Amniotic epithelial cell (primary cell): ENCODE data around the gene ZDHHC3.

ENCODE experiments used
- DNase-seq: peaks from one replicate; pipeline ENCODE4 v3.0.0-alpha.2; 2010; ENCODE audit warnings: low read depth

ZDHHC3 gene

DNA sequence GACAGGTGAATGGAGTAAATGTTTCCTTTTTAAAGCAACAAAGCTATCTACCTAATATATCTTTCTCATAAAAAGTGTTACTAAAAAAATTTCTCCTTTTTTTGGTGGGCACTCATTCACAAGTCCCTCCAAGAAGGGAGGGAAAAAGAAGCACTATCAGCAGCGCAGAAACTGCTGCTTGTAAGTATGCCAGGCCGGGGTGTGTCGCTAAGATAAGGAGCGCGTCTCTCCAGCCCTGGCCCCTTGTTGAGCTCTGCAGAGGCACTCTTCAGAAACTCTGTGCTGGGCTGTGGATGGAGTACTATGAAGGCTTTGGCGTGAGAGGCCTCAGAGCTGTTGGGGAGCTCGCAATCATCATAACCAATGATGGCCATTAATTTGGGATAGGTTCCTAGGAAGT, 49.1 kb downstream of the ZDHHC3 start:
- no peak for DNase-seq

GRCh38 chr3:44926172-44926571, 49.8 kb downstream of the ZDHHC3 start:
- no peak for DNase-seq

DNA sequence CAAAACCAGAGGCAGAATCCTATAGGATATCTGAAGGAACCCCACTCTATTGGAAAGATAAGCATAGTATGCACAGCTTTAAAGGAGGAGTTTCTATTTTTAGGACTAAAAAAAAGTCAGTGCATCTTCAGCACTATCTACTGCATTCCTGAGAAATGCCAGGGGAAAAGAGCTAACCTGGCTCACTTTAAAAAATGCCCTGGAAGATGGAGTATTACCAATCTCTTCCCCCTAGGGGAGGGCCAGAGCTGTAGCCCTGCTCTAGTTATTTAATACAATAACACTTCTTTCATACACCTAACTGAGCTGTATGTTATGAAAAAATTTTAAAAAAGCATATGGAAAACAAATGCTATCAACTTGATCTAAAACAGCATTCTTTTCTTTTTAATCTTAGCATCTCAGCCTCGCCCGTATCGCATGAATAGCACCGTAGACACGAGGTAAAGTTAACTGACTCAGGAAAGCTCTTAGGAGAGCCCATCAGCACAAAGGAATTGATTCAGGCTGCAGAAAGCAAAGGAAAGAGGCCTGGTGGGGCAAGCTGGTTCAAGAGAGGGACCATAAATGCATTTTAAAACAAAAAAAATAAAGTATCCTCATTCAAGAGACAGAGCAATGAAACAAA, 51.4 kb downstream of the ZDHHC3 start:
- DNase-seq = no peak

- no peak for DNase-seq
Observed at GRCh38 chr3:44923632-44924456, 52.1 kb downstream of the ZDHHC3 start.

DNA sequence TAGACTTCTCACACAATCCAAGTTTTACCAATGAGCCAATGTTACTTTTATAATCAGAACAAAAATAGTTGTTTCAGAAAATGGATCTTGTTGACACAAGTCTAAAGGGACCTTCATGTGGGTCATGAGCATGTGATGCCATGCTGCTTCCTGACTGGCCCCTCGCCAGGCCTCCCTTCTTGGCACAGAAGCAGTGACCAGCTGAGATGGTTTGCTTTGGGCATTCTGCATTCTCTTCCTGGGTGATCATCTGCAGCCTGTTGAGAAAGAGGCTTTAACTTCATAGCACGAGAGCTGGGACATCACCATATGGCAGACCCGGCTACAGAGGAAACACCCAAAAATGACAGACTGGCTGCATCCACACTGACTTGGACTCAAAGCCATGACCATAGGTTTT, 55.9 kb downstream of the ZDHHC3 start:
- DNase-seq = no peak

DNA sequence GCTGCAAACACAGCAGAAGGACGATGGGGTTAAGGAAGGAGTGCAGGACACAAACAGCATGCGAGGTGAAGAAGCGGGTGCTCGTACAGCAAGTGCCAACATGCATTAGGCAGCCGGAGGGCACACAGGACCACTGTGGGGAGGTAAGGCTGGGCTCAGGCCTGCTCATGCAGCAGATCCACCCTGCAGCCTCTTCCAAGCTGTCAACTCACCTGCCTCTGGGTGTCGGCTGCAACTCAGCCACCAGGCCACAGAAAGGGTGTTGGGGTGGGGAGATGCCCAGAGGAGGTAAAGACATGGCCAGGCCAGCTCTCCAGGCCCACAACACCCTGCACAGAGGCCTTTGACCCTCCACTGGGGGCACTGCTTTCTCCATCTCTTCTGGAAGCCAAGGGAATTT, 57.4 kb downstream of the ZDHHC3 start:
- DNase-seq = no peak

DNA sequence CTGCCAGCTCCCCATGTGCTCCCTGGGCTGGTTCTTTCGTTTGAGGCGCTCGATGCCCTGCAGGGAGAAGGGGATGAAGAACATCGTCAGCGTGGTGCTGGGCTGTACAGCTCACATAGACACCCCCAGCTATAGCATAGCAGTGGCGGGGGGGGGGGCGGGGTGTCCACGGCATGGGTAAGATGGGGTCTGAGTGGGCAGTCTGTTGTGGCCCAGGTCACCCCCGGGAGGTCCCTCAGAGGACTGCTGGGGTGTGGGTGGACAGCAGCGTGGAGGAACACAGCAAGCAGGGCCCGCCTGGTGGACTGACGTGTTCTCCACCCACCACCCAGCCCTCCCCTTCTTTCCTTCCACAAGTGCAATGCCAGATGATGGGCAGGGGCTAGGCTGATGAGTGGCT, 57.9 kb downstream of the ZDHHC3 start:
- DNase-seq = no peak

- DNase-seq = peak; percentile 33
Observed at GRCh38 chr3:44915702-44916438, 60.1 kb downstream of the ZDHHC3 start.

DNA sequence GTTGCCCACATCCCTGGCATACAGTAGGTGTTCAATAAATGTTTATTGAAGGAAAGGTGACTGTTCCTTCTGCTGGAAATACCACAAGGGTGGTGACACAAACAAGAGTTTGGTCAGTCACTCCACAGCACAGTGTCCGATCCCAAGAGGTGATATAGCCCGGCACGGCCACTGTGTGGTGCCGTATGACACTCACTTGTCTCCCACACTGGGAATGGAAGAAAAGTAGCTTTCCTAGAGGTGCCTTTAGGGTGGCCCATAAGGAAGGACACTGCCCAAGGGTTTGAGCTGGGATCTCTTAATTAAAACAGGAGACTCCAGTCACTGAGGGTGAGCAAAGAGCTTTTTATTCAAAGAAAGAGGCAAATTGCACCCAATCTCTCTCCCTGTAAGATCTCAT, 61.0 kb downstream of the ZDHHC3 start:
- DNase-seq = no peak

DNA sequence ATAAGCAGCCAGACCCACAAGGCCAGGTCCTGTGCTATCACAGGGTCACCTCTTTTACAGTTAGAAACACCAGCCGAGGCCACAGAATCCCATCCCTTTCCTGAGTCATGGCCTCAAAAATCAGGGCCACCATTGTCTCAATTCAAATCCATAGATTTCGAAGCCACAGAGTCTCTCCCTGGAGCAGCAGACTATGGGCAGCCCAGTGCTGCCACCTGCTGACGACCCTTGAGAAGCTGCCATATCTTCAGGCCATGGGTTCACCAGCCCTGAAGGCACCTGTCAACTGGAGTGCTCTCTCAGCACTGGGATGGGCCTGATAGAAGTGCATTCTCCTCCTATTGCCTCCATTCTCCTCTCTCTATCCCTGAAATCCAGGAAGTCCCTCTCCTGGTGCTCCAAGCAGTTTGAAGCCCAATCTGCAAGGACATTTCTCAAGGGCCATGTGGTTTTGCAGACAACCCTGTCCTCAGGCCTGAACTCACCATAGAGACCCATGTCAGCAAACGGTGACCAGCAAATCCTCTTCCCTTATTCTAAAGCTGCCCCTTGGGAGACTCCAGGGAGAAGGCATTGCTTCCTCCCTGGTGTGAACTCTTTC, 62.0 kb downstream of the ZDHHC3 start:
- peak; percentile 65 for DNase-seq

GRCh38 chr3:44910693-44911092, 65.3 kb downstream of the ZDHHC3 start:
- no peak for DNase-seq

DNA sequence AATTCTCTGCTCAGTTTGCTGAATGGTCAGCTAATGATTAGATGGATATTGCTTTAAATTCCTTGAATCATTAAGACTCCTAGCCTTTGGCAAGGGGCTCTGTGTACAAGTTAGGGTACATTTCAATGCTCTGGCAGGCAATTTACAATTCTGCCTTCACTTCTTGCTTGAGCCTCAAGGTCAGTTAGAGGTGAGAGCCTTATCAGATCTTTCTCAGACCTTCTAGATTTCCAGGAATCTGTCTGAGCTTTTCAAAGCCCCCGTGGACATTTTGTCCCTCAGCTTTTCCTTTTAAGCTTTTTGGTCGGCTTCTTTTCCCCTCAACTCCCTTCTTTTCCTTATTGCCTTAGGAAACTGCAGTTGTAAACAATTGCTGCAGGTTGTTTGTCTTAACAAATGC, 66.9 kb downstream of the ZDHHC3 start:
- no peak for DNase-seq

- DNase-seq = no peak
Observed at GRCh38 chr3:44907612-44908011, 68.4 kb downstream of the ZDHHC3 start.

DNA sequence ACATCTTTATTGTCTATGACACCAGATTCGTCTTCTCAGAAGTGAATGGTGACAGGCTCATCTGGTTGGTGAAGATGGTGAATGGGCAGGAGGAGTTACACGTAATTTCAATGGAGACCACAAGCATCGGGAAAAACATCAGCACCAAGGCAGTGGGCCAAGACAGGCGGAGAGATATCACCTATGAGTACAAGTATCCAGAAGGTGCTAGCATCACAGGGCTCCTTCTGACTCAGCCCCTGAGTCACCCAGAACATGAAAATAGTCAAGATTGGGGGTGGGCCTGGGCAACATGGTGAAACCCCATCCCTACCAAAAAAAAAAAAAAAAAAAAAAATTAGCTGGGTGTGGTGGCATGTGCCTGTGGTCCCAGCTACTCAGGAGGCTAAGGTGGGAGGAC, 69.0 kb downstream of the ZDHHC3 start:
- peak; percentile 68 for DNase-seq

DNA sequence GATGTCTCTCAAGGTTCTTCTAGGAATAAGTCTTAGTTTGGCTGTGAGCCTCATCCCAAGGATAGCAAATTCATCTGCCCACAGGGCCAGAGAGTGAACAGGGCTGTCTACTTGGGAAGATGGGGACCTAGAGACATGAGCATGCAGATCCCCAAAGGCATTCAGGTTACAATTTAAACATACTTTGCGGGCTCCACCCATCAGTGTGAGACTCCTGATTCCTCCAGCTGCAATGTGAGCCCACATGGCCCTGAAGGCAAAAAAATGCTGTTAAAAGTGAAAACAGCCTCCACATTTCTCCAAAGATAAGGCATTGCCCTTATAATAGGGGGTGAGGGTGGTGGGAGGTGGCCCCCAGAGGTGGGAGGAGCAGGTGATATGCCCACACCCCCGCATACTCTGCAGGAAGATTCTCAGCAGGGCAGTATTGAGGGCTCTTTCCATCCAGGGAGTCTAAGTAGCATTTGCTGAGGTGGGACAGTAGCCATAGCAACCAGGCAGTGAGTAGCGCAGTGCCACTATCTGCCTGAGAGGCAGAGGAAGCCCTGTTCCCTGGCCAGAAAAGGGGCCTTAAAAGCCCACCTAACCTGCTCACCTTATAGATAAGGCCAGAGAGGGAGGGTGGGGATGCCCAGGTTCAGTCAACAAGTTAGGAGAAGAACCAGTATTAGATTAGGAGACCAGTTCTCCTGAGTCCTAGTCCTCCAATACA, 70.4 kb downstream of the ZDHHC3 start:
- DNase-seq = no peak

DNA sequence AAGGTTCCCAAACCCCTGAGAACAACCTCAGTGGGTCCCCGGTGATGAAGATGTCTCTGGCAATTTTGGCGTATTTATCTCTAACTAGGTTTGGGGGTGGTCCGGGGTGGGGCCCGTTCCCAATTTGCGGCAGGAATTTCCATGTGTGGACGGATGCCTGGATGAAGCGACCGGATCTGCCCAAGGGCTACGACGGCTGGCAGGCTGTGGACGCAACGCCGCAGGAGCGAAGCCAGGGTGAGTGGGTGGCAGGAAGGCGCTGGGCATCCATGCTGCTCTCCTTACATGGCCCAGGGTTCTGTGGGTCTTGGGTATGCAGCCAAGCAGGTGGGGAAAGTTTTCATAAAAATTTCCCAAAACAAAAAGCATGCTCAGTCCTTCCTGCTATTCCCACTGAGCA, 72.2 kb downstream of the ZDHHC3 start:
- DNase-seq = no peak

DNA sequence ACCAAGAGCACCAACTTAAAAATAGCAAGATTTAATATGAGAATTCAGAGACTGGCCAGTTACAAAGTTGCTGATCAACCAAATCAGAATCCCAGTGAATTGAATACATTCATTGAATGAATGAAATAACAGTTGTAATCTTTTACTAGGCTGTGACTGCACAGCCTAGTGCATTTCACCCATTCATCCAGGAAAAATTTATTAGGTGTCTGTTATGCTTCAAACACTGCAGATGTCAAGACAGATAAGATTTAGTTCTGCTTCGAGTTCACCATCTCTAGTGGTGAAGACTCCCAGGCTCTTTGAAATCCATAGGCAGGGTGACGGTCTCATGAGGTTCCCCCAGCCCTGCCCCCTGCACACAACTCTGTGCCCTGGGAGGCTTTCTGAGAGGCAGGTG, 72.7 kb downstream of the ZDHHC3 start:
- DNase-seq = peak; percentile 36

- DNase-seq = peak; percentile 84
Observed at GRCh38 chr3:44902628-44903027, 73.3 kb downstream of the ZDHHC3 start.

DNA sequence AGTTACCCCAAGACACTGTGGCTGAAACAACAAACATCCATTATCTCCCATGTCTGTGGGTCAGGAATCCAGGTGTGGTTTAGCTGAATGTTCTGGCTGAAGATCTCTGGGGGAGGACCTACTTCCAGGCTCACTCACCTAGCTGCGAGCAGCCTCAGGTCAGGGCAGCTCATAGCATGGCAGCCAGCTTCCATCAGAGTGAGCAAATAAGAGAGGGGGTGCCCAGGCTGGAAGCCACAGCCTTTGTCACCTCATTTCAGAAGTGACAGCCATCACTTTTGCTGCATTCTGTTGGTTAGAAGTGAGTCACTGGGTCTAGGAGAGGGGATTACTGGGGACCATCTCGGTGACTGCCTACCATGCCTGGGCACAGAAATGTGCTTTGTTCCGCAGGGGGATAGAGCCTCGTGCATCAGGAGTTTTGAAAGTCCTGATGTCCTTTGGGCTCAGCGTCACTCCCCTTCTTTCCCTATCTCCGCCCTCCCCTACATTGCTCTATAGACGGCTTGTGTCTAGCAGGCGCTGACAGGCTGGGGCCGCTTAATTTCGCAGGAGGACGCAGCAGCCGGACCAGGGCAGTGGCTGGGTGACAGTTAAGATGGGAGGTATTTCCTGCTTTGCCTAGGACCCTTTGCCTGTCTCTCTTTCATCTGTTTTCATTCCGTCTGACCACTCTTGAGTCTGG, 76.1 kb downstream of the ZDHHC3 start:
- DNase-seq = no peak

GRCh38 chr3:44896440-44896839, 79.5 kb downstream of the ZDHHC3 start:
- no peak for DNase-seq

DNA sequence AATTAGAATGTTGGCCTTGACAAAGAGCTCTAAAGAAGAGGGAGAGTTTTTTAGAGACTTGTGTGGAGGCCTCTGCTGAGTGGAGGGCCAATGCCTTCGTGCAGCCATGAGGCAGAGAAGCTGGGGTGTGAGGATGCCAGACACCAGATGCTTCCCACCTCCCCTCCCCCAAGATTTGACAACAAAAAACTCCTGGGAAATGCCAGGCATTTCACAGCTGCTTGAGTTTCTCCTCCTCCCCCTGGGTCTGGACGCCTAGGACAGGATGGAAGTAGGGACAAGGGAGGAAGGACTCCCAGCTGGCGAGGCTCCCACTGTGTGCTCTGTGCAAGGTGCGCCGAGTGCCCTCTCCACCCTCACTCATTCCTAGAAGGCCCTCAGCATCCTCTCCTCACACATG, 81.5 kb downstream of the ZDHHC3 start:
- DNase-seq = peak; percentile 40
